Stimulated activated naive CD4-positive, alpha-beta T cell treated with Interleukin-2 at 50 U/mL for 16 hours (primary cell): ENCODE data around the gene HMGCS1.
"Not testable (repeated sequence)": the region's sequence is repeated elsewhere in the genome, so short reads cannot be mapped to it uniquely, and the experiment has no call there.

Experiments
- DNase-seq: peaks from one replicate; lab custom pipeline; 2025; lab: John Stamatoyannopoulos, UW

Gene HMGCS1

GRCh38 chr5:43313035-43313853 is at the start of gene HMGCS1:
Gene HMGCS1, minus strand, starts transcription at chr5:43313412. Its CDS starts 14,447 bp downstream, at chr5:43298965.
- peak; percentile 99 for DNase-seq

GRCh38 chr5:43358726-43359125 is 45.5 kb upstream of the HMGCS1 start:
- no peak for DNase-seq

- DNase-seq, result no peak
Measured at GRCh38 chr5:43358301-43358700, 45.1 kb upstream of the HMGCS1 start.

- DNase-seq, result no peak
Measured at GRCh38 chr5:43357878-43358281, 44.7 kb upstream of the HMGCS1 start.

- no peak for DNase-seq
Measured at GRCh38 chr5:43357067-43357466, 43.9 kb upstream of the HMGCS1 start.

GRCh38 chr5:43354774-43355173 is 41.6 kb upstream of the HMGCS1 start:
- DNase-seq, result no peak

- DNase-seq, result no peak
Measured at GRCh38 chr5:43353668-43354067, 40.5 kb upstream of the HMGCS1 start.

GRCh38 chr5:43352915-43353314 is 39.7 kb upstream of the HMGCS1 start:
- no peak for DNase-seq

- DNase-seq, result no peak
Measured at GRCh38 chr5:43352131-43352530, 38.9 kb upstream of the HMGCS1 start.

GRCh38 chr5:43348861-43349363 is 35.7 kb upstream of the HMGCS1 start:
- no peak for DNase-seq

- no peak for DNase-seq
Measured at GRCh38 chr5:43348207-43348606, 35.0 kb upstream of the HMGCS1 start.

GRCh38 chr5:43338862-43339261 is 25.6 kb upstream of the HMGCS1 start:
- no peak for DNase-seq

- DNase-seq, result no peak
Measured at GRCh38 chr5:43336159-43336558, 22.9 kb upstream of the HMGCS1 start.

- DNase-seq, result no peak
Measured at GRCh38 chr5:43335681-43336080, 22.5 kb upstream of the HMGCS1 start.

- DNase-seq, result no peak
Measured at GRCh38 chr5:43332401-43332800, 19.2 kb upstream of the HMGCS1 start.

- not testable (repeated sequence) for DNase-seq
Measured at GRCh38 chr5:43325624-43326023, 12.4 kb upstream of the HMGCS1 start.

GRCh38 chr5:43323488-43323887 is 10.3 kb upstream of the HMGCS1 start:
- DNase-seq, result not testable (repeated sequence)

GRCh38 chr5:43320846-43321245 is 7.6 kb upstream of the HMGCS1 start:
- DNase-seq, result no peak

- no peak for DNase-seq
Measured at GRCh38 chr5:43316421-43316820, 3.2 kb upstream of the HMGCS1 start.

GRCh38 chr5:43315682-43316081 is 2.5 kb upstream of the HMGCS1 start:
- peak; percentile 39 for DNase-seq

- peak; percentile 22 for DNase-seq
Measured at GRCh38 chr5:43315263-43315662, 2.1 kb upstream of the HMGCS1 start.

- DNase-seq, result no peak
Measured at GRCh38 chr5:43314724-43315123, 1.5 kb upstream of the HMGCS1 start.

- no peak for DNase-seq
Measured at GRCh38 chr5:43313854-43314457, 744 bp upstream of the HMGCS1 start.

- DNase-seq, result no peak
Measured at GRCh38 chr5:43312699-43313034, 545 bp downstream of the HMGCS1 start.
